GM12875 (cell line): ENCODE data around the gene PDGFB.

Source experiments
- H3K4me3 ChIP-seq: one replicate; pipeline ENCODE4 v1.5.1; 2011; ENCODE audit warnings: low read depth, low read length, control low read depth
- TF ChIP-seq, protein P1 (sequence below): IDR thresholded peaks from 2 replicates; pipeline ENCODE4 v1.5.1; 2011; ENCODE audit warnings: low read depth, mild to moderate bottlenecking, control low read depth, inconsistent platforms, low read length, moderate library complexity, borderline replicate concordance; ENCODE audit not compliant: insufficient read depth

Gene PDGFB

DNA sequence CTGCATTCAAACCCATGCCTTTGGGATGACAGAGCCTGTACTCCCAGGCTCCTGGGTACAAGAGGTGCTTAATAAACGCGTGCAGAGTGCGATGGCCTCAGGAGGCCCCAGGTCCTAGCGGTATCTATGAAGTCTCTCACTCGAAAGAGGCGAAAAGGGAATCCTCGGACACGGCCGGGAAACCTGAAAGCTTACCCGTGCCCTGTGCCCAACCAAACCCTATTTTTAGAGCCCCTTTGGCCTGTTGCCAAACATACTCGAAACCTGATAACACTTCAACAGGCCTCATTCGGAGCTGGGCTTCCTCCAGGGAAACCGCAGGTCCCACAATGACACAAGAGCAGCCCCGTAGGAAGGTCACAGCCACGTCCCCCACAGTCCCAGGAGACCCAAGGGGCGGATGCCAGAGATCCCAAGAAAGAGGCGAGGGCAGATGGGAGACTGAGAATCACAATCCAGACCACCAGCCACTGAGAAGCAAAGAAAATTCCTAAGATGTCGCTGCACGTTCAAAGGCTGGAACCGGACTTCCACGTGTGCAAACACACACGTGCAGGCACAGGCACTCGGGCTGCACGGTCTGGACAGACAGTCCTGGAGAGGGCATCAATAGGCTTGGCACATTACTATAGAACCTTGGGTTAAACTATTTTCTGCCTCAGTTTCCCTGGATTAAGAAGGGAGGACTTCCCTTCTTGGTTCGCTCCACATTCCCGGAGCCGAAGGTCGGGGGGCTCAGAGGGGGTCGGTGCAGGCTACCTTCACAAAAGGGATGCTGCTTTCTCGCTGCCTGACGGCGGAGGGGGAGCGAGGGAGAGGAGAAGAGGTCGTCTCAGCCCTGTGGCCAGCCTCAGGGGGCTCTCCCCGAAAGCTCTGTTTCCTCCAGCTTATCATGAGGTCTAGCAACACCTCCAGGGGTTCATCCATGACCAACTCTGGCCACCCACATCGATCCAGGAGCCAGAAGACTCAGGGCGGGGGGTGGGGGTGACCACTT, 8.2 kb downstream of the PDGFB start:
- no peak overlapping the region for H3K4me3 ChIP-seq
- TF ChIP-seq, protein P1, sequence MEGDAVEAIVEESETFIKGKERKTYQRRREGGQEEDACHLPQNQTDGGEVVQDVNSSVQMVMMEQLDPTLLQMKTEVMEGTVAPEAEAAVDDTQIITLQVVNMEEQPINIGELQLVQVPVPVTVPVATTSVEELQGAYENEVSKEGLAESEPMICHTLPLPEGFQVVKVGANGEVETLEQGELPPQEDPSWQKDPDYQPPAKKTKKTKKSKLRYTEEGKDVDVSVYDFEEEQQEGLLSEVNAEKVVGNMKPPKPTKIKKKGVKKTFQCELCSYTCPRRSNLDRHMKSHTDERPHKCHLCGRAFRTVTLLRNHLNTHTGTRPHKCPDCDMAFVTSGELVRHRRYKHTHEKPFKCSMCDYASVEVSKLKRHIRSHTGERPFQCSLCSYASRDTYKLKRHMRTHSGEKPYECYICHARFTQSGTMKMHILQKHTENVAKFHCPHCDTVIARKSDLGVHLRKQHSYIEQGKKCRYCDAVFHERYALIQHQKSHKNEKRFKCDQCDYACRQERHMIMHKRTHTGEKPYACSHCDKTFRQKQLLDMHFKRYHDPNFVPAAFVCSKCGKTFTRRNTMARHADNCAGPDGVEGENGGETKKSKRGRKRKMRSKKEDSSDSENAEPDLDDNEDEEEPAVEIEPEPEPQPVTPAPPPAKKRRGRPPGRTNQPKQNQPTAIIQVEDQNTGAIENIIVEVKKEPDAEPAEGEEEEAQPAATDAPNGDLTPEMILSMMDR, result no peak

DNA sequence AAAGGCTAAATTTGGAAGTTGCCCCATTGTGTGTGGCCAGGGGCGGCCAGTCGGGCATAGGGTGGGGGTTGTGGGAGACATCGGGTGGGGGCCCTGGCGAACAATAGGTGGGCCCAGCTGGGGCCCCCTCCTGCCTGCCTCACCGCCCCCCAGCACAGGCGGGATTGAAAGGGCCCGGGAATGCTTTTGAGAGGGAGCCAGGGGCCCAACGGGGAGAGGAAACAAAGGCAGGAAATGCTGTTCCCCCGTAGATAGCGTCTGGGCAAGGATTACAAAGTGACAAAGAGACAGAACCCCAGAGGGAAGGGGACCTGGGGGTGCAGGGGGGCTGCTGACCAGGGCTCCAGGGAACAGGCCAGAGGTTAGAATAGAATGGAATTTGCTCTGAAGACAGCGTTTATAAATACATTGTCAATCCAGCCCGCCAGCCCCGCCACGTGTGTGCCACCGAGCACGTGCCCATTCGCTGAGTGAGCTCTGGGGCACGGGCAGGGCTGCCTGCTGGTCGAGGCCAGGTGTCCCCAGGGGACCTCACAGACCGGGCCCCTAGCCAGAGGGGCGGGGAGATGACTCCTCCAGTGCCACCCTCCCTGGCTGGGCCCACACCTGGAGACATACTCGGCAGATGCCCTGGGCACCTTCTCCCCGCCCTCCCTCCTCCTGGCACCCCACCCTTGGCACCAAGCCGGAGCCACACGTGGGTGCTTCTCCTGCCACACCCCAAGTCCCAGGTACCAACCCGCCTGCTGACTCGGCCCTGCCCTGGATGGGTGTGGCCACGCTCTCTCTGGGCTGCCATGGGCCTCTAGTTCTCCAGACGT, 9.7 kb downstream of the PDGFB start:
- H3K4me3 ChIP-seq, result no peak overlapping the region
- TF ChIP-seq, protein P1, result no peak

GRCh38 chr22:39234472-39234787, 10.4 kb downstream of the PDGFB start:
- TF ChIP-seq, protein P1, result no peak

GRCh38 chr22:39233710-39234471, 10.9 kb downstream of the PDGFB start:
- H3K4me3 ChIP-seq, result no peak overlapping the region
- TF ChIP-seq, protein P1, result no peak

More at GRCh38 chr22:39234472-39234787, 10.4 kb downstream of the PDGFB start:
- H3K4me3 ChIP-seq, result no peak overlapping the region

DNA sequence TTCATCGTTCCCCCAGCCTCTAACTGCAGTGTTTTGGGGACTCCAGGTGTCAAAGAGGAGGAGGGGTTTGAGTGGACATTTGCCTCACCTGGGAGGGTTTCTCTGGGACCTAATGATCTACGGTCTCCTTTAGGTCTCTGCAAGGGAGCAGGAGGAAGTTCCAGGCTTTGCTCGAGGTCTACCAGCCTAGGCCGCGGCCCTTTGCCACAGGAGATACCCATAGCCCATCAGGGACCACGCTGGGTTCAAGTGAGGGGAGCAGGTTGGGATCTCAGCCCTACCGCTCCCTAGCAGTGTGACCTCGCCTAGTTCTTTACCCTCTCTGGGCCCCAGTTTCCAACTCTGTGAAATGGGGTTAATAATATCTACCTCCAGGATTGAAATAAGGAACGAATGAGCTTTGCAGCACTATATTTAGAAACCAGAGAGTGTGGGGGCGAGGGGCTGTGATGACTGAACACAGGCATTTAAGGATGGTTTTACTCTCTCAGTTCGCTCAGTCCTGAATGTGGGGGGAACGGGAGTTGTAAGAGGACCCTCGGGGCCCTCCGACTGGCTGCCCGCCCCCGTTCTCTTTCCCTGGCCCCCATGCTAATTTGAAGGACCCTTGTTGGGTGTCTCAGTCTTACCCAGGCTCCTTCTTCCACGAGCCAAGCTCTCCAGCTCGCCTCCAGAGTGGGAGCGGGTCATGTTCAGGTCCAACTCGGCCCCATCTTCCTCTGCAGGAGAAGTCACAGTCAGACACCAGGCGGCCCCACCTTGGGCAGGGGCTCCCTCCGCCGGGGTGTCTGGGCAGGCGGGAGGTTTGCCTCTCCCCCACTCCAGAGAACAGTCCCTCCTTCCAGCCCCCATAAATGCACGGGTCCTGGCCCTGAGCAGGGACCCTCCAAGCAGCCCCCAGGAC, 11.7 kb downstream of the PDGFB start:
- no peak overlapping the region for H3K4me3 ChIP-seq
- TF ChIP-seq, protein P1, result no peak

DNA sequence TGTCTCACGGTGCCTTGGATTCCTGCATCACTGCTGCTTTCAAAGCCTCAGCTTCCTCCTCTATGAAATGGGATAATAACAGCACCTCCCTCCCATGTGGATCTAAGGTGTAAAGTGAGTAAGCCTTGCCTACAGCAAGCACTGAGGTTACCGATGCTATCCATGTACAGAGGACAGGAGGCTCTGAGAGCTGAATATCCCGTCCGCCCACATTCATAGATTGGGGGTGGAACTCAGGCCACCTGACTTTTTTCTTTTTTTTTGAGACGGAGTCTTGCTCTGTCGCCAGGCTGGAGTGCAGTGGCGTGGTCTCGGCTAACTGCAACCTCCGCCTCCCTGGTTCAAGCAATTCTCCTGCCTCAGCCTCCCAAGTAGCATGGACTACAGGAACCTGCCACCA, 12.5 kb downstream of the PDGFB start:
- H3K4me3 ChIP-seq, result no peak overlapping the region
- TF ChIP-seq, protein P1, result no peak
